ENCODE data around the gene F2.

GRCh38 chr11:46692450-46692849 is 26.6 kb upstream of the F2 start:
- TF ChIP-seq, protein P1, sequence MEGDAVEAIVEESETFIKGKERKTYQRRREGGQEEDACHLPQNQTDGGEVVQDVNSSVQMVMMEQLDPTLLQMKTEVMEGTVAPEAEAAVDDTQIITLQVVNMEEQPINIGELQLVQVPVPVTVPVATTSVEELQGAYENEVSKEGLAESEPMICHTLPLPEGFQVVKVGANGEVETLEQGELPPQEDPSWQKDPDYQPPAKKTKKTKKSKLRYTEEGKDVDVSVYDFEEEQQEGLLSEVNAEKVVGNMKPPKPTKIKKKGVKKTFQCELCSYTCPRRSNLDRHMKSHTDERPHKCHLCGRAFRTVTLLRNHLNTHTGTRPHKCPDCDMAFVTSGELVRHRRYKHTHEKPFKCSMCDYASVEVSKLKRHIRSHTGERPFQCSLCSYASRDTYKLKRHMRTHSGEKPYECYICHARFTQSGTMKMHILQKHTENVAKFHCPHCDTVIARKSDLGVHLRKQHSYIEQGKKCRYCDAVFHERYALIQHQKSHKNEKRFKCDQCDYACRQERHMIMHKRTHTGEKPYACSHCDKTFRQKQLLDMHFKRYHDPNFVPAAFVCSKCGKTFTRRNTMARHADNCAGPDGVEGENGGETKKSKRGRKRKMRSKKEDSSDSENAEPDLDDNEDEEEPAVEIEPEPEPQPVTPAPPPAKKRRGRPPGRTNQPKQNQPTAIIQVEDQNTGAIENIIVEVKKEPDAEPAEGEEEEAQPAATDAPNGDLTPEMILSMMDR (IDR thresholded peaks at IDR 0.05 in 2 of 3, conservative IDR thresholded peaks at IDR 0.05 in 1 of 3; ENCODE audit: borderline replicate concordance in 1 of 3, insufficient read depth in 1 of 3, low read depth in 2 of 3, low read length in 2 of 3) = no peak
- TF ChIP-seq YY1 (IDR thresholded peaks at IDR 0.05; ENCODE audit: extremely low read depth, insufficient replicate concordance, low read depth, low read length) (no peak), ATF3 (IDR thresholded peaks at IDR 0.05) (no peak), ZNF274 (IDR thresholded peaks at IDR 0.05; ENCODE audit: low read depth, low read length) (no peak), POLR2A (IDR thresholded peaks at IDR 0.05; ENCODE audit: borderline replicate concordance, extremely low read depth, insufficient read depth, insufficient read length) (no peak), TCF7L2 (IDR thresholded peaks at IDR 0.05; ENCODE audit: borderline replicate concordance, extremely low read depth, insufficient read depth, insufficient read length) (no peak), SP1 (IDR thresholded peaks at IDR 0.05; ENCODE audit: low read depth) (no peak), EZH2phosphoT487 (IDR thresholded peaks at IDR 0.05; ENCODE audit: borderline replicate concordance) (no peak), POLR2AphosphoS5 (IDR thresholded peaks at IDR 0.05; ENCODE audit: low read depth, low read length) (no peak)
